Esophagus squamous epithelium (tissue), 4 donors: ENCODE results near the gene RABGAP1L.

Source experiments
- POLR2A ChIP-seq, 4 donors: fragments of 450-650 bp; IDR thresholded peaks; one replicate each; pipeline ENCODE4 v1.6.1; 2017; ENCODE audit warnings: antibody characterized with exemption in 4 of 4, mild to moderate bottlenecking in 4 of 4, moderate library complexity in 3 of 4
- TF ChIP-seq, protein P1 (sequence below), 6 experiments: fragments of 450-650 bp in 4 of 6; fragments of 200-600 bp in 2 of 6; sonication (generic) in 2 of 6; IDR thresholded peaks; one replicate each; pipeline ENCODE4 v1.5.1; 2016 to 2019; ENCODE audit warnings: antibody characterized with exemption in 6 of 6, mild to moderate bottlenecking in 4 of 6, moderate library complexity in 4 of 6

DNA sequence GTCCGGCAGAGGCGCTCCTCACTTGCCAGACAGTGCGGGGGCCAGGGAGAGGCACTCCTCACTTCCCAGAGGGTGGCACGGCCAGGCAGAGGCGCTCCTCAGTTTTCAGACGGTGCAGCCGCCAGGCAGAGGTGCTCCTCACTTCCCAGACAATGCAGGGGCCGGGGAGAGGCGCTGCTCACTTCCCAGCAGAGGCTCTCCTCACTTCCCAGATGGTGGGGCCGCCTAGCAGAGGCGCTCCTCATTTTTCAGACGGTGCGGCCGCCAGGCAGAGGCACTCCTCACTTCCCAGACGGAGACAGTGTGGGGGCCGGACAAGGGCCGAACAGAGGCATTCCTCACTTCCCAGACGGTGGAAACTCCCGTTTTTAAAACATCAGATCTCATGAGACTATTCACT, 602.0 kb downstream of the RABGAP1L start:
- no peak for TF ChIP-seq POLR2A (IDR thresholded peaks at IDR 0.05)
- TF ChIP-seq, protein P1, sequence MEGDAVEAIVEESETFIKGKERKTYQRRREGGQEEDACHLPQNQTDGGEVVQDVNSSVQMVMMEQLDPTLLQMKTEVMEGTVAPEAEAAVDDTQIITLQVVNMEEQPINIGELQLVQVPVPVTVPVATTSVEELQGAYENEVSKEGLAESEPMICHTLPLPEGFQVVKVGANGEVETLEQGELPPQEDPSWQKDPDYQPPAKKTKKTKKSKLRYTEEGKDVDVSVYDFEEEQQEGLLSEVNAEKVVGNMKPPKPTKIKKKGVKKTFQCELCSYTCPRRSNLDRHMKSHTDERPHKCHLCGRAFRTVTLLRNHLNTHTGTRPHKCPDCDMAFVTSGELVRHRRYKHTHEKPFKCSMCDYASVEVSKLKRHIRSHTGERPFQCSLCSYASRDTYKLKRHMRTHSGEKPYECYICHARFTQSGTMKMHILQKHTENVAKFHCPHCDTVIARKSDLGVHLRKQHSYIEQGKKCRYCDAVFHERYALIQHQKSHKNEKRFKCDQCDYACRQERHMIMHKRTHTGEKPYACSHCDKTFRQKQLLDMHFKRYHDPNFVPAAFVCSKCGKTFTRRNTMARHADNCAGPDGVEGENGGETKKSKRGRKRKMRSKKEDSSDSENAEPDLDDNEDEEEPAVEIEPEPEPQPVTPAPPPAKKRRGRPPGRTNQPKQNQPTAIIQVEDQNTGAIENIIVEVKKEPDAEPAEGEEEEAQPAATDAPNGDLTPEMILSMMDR (IDR thresholded peaks at IDR 0.05), result no peak
